ENCODE measurements around the gene HOXC10.

GRCh38 chr12:53977596-53978445, 7.1 kb upstream of the HOXC10 start:
- no peak for TF ChIP-seq CTCF (IDR thresholded peaks at IDR 0.05)
- TF ChIP-seq POLR2A (IDR thresholded peaks at IDR 0.05): no peak
- TF ChIP-seq EP300 (IDR thresholded peaks at IDR 0.05): no peak

Measured in ovary (tissue), 3 donors.